SKM-1 treated with dmso at 0.1 percent for 144 hours (cell line): ENCODE measurements around the gene RBX1.

ENCODE experiments used
- DNase-seq: peaks from one replicate; lab custom pipeline; 2025; ENCODE audit not compliant: unreplicated experiment; lab: John Stamatoyannopoulos, UW

Gene RBX1

GRCh38 chr22:41021613-41022454, 70.7 kb downstream of the RBX1 start:
- DNase-seq = peak; percentile 46

- DNase-seq = peak; percentile 79
Measured at GRCh38 chr22:41022470-41023298, 71.5 kb downstream of the RBX1 start.
